ENCODE results near the gene PRUNE2.

Gene PRUNE2

GRCh38 chr9:76572151-76572550 is 333.8 kb downstream of the PRUNE2 start:
- no peaks in the 10 kb centered on the region for H3K79me2 ChIP-seq (ENCODE audit: control insufficient read depth, low read length)
- peak overlapping the region; percentile 33 for H3K4me3 ChIP-seq (ENCODE audit: low read length)
- TF ChIP-seq CTCF (IDR thresholded peaks at IDR 0.05; ENCODE audit: low read depth, low read length, poor library complexity, severe bottlenecking) = no peak
- TF ChIP-seq EZH2phosphoT487 (IDR thresholded peaks at IDR 0.05; ENCODE audit: borderline replicate concordance, low read length) = no peak
- H3K4me2 ChIP-seq (ENCODE audit: low read length) = peak overlapping the region; percentile 81
- H3K9me3 ChIP-seq (ENCODE audit: control insufficient read depth, insufficient read depth, low read length) = no peaks in the 10 kb centered on the region
- no peaks in the 10 kb centered on the region for H3K9me2 ChIP-seq (replicated peaks; ENCODE audit: control insufficient read depth, low read length)
- H3F3A ChIP-seq (ENCODE audit: control insufficient read depth, insufficient read depth) = peaks cover 26% of the 10 kb centered on the region
- no peaks in the 10 kb centered on the region for H4K20me1 ChIP-seq (ENCODE audit: control insufficient read depth, insufficient read depth, low read depth, low read length)
- H3K36me3 ChIP-seq (ENCODE audit: control insufficient read depth, low read length) = no peaks in the 10 kb centered on the region
- no peak overlapping the region for H3K27ac ChIP-seq (ENCODE audit: low read depth, low read length)
- no peaks in the 10 kb centered on the region for H3K27me3 ChIP-seq (ENCODE audit: control insufficient read depth, low read length)
- peaks cover 66% of the 10 kb centered on the region for H3K4me1 ChIP-seq (ENCODE audit: control insufficient read depth, low read length)

DNA sequence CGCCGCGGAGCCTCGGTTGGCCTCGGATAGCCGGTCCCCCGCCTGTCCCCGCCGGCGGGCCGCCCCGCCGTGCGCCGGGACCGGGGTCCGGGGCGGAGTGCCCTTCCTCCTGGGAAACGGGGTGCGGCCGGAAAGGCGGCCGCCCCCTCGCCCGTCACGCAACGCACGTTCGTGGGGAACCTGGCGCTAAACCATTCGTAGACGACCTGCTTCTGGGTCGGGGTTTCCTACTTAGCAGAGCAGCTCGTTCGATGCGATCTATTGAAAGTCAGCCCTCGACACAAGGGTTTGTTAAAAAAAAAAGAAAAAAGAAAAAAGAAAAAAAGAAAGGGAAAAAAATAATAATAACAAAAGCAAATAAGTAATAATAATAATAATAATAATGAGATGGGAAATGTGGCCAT is 334.2 kb downstream of the PRUNE2 start:
- Histone ChIP-seq H4K20me1 (ENCODE audit: control insufficient read depth, insufficient read depth, low read depth, low read length) (no peaks in the 10 kb centered on the region), H3K9me2 (replicated peaks; ENCODE audit: control insufficient read depth, low read length) (no peaks in the 10 kb centered on the region), H3K4me2 (ENCODE audit: low read length) (peak overlapping the region; percentile 81), H3F3A (ENCODE audit: control insufficient read depth, insufficient read depth) (peaks cover 24% of the 10 kb centered on the region), H3K9me3 (ENCODE audit: control insufficient read depth, insufficient read depth, low read length) (no peaks in the 10 kb centered on the region), H3K4me3 (ENCODE audit: low read length) (peak overlapping the region; percentile 63), H3K27me3 (ENCODE audit: control insufficient read depth, low read length) (no peaks in the 10 kb centered on the region), H3K79me2 (ENCODE audit: control insufficient read depth, low read length) (no peaks in the 10 kb centered on the region), H3K36me3 (ENCODE audit: control insufficient read depth, low read length) (no peaks in the 10 kb centered on the region), H3K27ac (ENCODE audit: low read depth, low read length) (peak overlapping the region; percentile 41), H3K4me1 (ENCODE audit: control insufficient read depth, low read length) (peaks cover 62% of the 10 kb centered on the region)
- TF ChIP-seq CTCF (IDR thresholded peaks at IDR 0.05; ENCODE audit: low read depth, low read length, poor library complexity, severe bottlenecking) (no peak), EZH2phosphoT487 (IDR thresholded peaks at IDR 0.05; ENCODE audit: borderline replicate concordance, low read length) (no peak)

DNA sequence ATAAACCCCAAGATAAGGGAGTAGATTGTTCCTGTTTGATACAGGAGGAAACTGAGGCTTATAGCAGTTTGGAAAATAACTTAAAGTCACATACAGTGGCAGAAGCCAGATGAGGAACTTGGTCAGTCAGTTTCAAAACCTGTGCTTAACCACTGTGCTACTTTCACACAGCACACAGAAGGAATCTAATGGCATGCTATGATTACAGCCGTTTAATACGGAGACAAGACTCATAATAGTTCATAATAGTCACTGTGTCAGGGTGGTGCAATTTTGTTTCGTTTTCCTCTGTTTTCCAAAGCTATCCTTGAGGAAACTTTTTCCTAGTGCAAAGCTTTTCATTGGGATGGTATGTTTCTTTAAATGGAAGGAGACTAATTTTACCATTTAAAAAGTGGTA is 334.6 kb downstream of the PRUNE2 start:
- Histone ChIP-seq H4K20me1 (ENCODE audit: control insufficient read depth, insufficient read depth, low read depth, low read length) (no peaks in the 10 kb centered on the region), H3K4me2 (ENCODE audit: low read length) (peak overlapping the region; percentile 81), H3K79me2 (ENCODE audit: control insufficient read depth, low read length) (no peaks in the 10 kb centered on the region), H3K9me2 (replicated peaks; ENCODE audit: control insufficient read depth, low read length) (no peaks in the 10 kb centered on the region), H3K9me3 (ENCODE audit: control insufficient read depth, insufficient read depth, low read length) (no peaks in the 10 kb centered on the region), H3K4me1 (ENCODE audit: control insufficient read depth, low read length) (peaks cover 58% of the 10 kb centered on the region), H3K27me3 (ENCODE audit: control insufficient read depth, low read length) (no peaks in the 10 kb centered on the region), H3K36me3 (ENCODE audit: control insufficient read depth, low read length) (no peaks in the 10 kb centered on the region), H3F3A (ENCODE audit: control insufficient read depth, insufficient read depth) (peaks cover 20% of the 10 kb centered on the region), H3K27ac (ENCODE audit: low read depth, low read length) (peak overlapping the region; percentile 41), H3K4me3 (ENCODE audit: low read length) (peak overlapping the region; percentile 63)
- TF ChIP-seq CTCF (IDR thresholded peaks at IDR 0.05; ENCODE audit: low read depth, low read length, poor library complexity, severe bottlenecking) (no peak), EZH2phosphoT487 (IDR thresholded peaks at IDR 0.05; ENCODE audit: borderline replicate concordance, low read length) (no peak)
